GM19328 (cell line): ENCODE measurements around the gene SLC25A42.
A peak's percentile ranks its signal among the peaks of the same experiment; 100 is the strongest.
"Not testable (repeated sequence)": the region's sequence is repeated elsewhere in the genome, so short reads cannot be mapped to it uniquely, and the experiment has no call there.

Source experiments
- ATAC-seq: cut with Tn5 transposase; IDR thresholded peaks from one replicate; pipeline ENCODE4 v1.9.1; 2021; ENCODE audit warnings: mild to moderate bottlenecking, moderate library complexity; ENCODE audit not compliant: unreplicated experiment

SLC25A42 gene

GRCh38 chr19:19063183-19064097, at the start of gene SLC25A42:
SLC25A42 (plus strand) TSS chr19:19063994; CDS start chr19:19096125, 32,131 bp downstream.
- ATAC-seq = peak; percentile 92

- no peak for ATAC-seq
Observed at GRCh38 chr19:19021115-19021514, 42.7 kb upstream of the SLC25A42 start.

- ATAC-seq = no peak
Observed at GRCh38 chr19:19022380-19022961, 41.3 kb upstream of the SLC25A42 start.

- not testable (repeated sequence) for ATAC-seq
Observed at GRCh38 chr19:19023376-19023775, 40.4 kb upstream of the SLC25A42 start.

- no peak for ATAC-seq
Observed at GRCh38 chr19:19025861-19026260, 37.9 kb upstream of the SLC25A42 start.

GRCh38 chr19:19026299-19026971, 37.4 kb upstream of the SLC25A42 start:
- no peak for ATAC-seq

- no peak for ATAC-seq
Observed at GRCh38 chr19:19027228-19027627, 36.6 kb upstream of the SLC25A42 start.

DNA sequence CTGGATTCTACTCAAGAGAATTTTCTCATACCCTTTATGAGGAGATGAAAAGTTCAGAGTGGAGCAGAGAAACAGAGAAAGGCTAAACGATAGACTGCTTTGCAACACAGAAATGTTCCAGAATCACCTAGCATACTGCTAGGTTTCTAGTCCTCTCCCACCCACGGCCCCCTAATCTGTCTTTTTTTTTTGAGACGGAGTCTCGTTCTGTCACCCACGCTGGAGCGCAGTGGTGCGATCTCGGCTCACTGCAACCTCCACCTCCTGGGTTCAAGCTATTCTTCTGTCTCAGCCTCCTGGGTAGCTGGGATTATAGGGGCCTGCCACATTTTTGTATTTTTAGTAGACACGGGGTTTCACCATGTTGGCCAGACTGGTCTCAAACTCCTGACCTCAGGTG, 35.3 kb upstream of the SLC25A42 start:
- ATAC-seq = no peak

DNA sequence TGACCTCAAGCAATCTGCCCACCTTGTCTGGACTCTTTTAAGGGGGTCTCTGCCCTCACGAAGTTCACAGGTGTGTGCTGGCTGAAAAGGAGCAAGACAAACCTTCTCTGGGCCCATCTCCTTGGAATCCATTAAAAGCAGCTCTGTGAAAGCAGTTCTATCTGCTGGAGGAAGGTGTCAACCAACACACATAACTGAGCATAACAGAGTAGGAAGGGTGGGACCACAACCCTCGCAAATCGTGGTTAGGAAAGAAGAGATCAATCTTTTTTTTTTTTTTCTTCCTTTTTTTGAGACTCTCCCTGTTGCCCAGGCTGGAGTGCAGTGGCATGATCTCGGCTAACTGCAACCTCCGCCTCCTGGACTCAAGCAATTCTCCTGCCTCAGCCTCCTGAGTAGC, 31.9 kb upstream of the SLC25A42 start:
- no peak for ATAC-seq

GRCh38 chr19:19032420-19033175, 31.2 kb upstream of the SLC25A42 start:
- ATAC-seq = peak; percentile 35

- ATAC-seq = no peak
Observed at GRCh38 chr19:19033176-19033425, 30.7 kb upstream of the SLC25A42 start.

- ATAC-seq = peak; percentile 69
Observed at GRCh38 chr19:19033426-19034203, 30.2 kb upstream of the SLC25A42 start, which contains the start of the genes ARMC6 and SUGP2. ARMC6 (plus strand) TSS chr19:19033603; CDS start chr19:19034210, 607 bp downstream. SUGP2 (minus strand) TSS chr19:19033517; CDS start chr19:19031071, 2,446 bp downstream.

DNA sequence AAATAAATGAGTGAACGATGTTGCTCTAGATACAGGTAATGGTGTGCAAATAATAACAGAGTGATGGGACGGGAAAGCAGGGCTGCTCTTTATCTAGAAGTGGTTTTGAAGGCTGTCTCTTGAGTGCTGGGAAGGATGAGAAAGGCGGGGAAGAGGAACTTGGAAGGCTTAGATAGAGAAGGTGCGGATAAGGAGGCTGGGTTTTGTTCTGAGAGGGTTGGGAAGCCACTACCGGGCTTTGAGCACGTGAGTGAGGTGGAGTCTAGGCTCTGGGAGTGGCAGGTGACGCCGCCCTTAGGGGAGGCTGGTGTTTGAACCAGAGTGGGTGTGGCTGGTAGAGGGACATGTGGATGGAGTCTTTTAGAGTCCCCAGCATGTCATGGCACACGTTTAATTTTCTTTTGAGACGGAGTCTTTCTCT, 29.6 kb upstream of the SLC25A42 start:
- no peak for ATAC-seq

- ATAC-seq = no peak
Observed at GRCh38 chr19:19039901-19040300, 23.9 kb upstream of the SLC25A42 start.

GRCh38 chr19:19040417-19040816, 23.4 kb upstream of the SLC25A42 start:
- no peak for ATAC-seq

DNA sequence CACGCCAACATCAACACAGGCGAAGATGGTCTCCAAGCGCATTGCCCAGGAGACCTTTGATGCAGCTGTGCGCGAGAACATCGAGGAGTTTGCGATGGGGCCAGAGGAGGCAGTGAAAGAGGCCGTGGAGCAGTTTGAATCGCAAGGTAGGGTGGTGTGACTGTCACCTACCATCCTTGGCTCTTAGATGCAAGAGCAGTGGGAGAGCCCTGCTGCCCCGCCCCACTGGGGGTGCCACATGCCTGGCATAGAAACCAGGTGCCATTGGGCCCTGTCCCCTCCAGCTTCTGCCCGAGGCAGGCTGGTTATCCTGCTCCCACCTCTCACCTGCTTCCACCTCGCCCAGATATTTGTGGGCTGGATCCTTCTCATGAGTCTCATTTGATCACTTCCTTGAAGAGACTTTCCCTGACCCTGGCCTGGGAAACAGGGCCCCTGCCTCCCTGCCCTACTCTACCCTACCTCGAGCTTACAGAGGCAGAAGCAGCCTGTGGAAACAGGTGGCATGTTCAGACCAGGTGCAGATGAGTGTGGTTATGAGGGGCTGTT, 21.0 kb upstream of the SLC25A42 start:
- no peak for ATAC-seq

- ATAC-seq = no peak
Observed at GRCh38 chr19:19043481-19043880, 20.3 kb upstream of the SLC25A42 start.

GRCh38 chr19:19043881-19044280, 19.9 kb upstream of the SLC25A42 start:
- no peak for ATAC-seq

DNA sequence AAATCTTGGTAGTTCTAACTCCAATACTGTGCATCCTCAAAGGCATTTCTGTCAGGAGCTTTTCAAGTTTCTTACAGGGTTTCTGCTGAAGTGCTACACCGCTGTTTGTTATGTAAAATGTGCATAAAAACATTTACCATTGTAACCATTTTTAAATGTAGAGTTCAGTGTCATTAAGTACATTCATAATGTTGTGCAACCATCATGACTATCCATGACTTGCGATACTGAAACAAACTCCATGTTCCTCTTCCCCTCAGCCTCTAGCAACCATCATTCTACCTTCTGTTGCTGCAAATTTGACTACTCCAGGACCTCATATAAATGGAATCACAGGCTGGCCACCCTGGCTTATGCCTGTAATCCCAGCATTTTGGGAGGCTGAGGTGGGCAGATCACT, 14.4 kb upstream of the SLC25A42 start:
- ATAC-seq = no peak

- ATAC-seq = no peak
Observed at GRCh38 chr19:19050104-19050503, 13.7 kb upstream of the SLC25A42 start.
